Motor neuron (in vitro differentiated cells): ENCODE measurements around the gene SDR42E2. TPM values are rescaled to one million over a fixed set of nuclear protein-coding genes. Genes with fewer than 3 reads are reported as not detected.

Source experiments
- ATAC-seq, 8 experiments: fragments of 200-7000 bp; cut with Tn5 transposase; replicated peaks in 6 of 8; 2 replicates each; pipeline ENCODE4 v1.8.0; 2021; ENCODE audit warnings: mild to moderate bottlenecking in 8 of 8, moderate library complexity in 8 of 8
- H3K27ac ChIP-seq, 2 donors: fragments of 250-450 bp; sonication (Bioruptor Pico); 2 replicates each; pipeline ENCODE4 v1.9.0; 2021; ENCODE audit warnings: antibody characterized with exemption in 2 of 2, mild to moderate bottlenecking in 2 of 2, moderate library complexity in 1 of 2
- H3K4me1 ChIP-seq, 2 donors: fragments of 250-450 bp; sonication (Bioruptor Pico); replicated peaks in 1 of 2; 2 replicates each; pipeline ENCODE4 v1.6.1; 2021; ENCODE audit warnings: antibody characterized with exemption in 2 of 2, mild to moderate bottlenecking in 2 of 2, moderate library complexity in 1 of 2
- H3K4me3 ChIP-seq, 5 donors: fragments of 250-450 bp; sonication (Bioruptor Pico); 2 replicates each; pipeline ENCODE4 v1.9.0; 2021; ENCODE audit warnings: antibody characterized with exemption in 5 of 5, mild to moderate bottlenecking in 5 of 5, moderate library complexity in 4 of 5
- WGBS, 10 experiments: fragments of 450-650 bp; shearing (Covaris generic); methylation state at CpG; one replicate each; pipeline ENCODE4 v1.0.0; 2022; 5-methylcytosine and 5-hydroxymethylcytosine counted together
- in situ Hi-C, 9 experiments: fragments of 400-800 bp; cut with MboI; loops; one replicate each; pipeline ENCODE4 v1.15.0; 2021; ENCODE audit warnings: low sequenced_read_pairs in 9 of 9, low pct_unique_long_range_greater_than_20kb in 2 of 9; ENCODE audit not compliant: unreplicated experiment in 9 of 9
- total RNA-seq, 8 experiments: library from RNA; unstranded; fragments of 300-600 nt; gene quantifications; 2 replicates each; pipeline versions ENCODE4 v1.2.3 to v1.2.4, GENCODE V29; 2022

SDR42E2 gene
- total RNA-seq, 8 experiments from 2014 or later: 0.05 to 0.81 (median 0.17) TPM

GRCh38 chr16:22188267-22188594, 25.9 kb downstream of the SDR42E2 start:
- peaks cover 10 to 20% of the 10 kb centered on the region in 2 donors for H3K4me1 ChIP-seq
- no peak overlapping the region for H3K4me3 ChIP-seq
- in situ Hi-C loops: loop anchor here in 4 of 9 experiments (5.0 to 25.0 kb wide), 4 partner anchors 93 to 186 kb away; partner anchors contain the start of genes PDZD9 (in 3 of the 4), MOSMO (in 2 of the 4) and VWA3A (in 1 of the 4)
- ATAC-seq: no peak
- no peak overlapping the region for H3K27ac ChIP-seq
- WGBS, 10 experiments: 30 to 100% (median 90%) methylated on average over 1 to 2 of the region's 2 CpGs; no CpG with 5 or more reads in 2 of the 10 experiments

GRCh38 chr16:22188595-22189442, 26.5 kb downstream of the SDR42E2 start:
- ATAC-seq: peak in 3 of 8 experiments; percentile 0 to 2 (median 1)
- peak overlapping the region in 1 of 5 donors; percentile 80 for H3K4me3 ChIP-seq
- peaks cover 10 to 20% of the 10 kb centered on the region in 2 donors for H3K4me1 ChIP-seq
- in situ Hi-C loops: loop anchor here in 4 of 9 experiments (5.0 to 25.0 kb wide), 4 partner anchors 94 to 187 kb away; partner anchors contain the start of genes PDZD9 (in 3 of the 4), MOSMO (in 2 of the 4) and VWA3A (in 1 of the 4)
- peak overlapping the region; percentile 69 to 70 for H3K27ac ChIP-seq
- WGBS, 10 experiments: 0 to 100% (median 37%) methylated on average over 1 to 5 of the region's 8 CpGs; no CpG with 5 or more reads in 2 of the 10 experiments

GRCh38 chr16:22189473-22190080, 27.3 kb downstream of the SDR42E2 start:
- Histone ChIP-seq H3K4me3 (peak overlapping the region; percentile 49 to 80 (median 54)), H3K27ac (peak overlapping the region; percentile 69 to 70), H3K4me1 (peaks cover 10 to 20% of the 10 kb centered on the region in 2 donors)
- in situ Hi-C loops: loop anchor here in 4 of 9 experiments (5.0 to 25.0 kb wide), 4 partner anchors 95 to 187 kb away; partner anchors contain the start of genes PDZD9 (in 3 of the 4), MOSMO (in 2 of the 4) and VWA3A (in 1 of the 4)
- no peak for ATAC-seq
- WGBS, 10 experiments: 0 to 20% (median 13%) methylated on average over 1 to 16 of the region's 18 CpGs; no CpG with 5 or more reads in 3 of the 10 experiments

GRCh38 chr16:22190081-22190775, 27.9 kb downstream of the SDR42E2 start:
- Histone ChIP-seq H3K4me1 (peaks cover 10 to 20% of the 10 kb centered on the region in 2 donors), H3K4me3 (peak overlapping the region; percentile 49 to 80 (median 54)), H3K27ac (peak overlapping the region; percentile 69 to 70)
- in situ Hi-C loops: loop anchor here in 1 of 9 experiments (25.0 kb wide), 1 partner anchor 178 kb away; the partner anchor contains the start of genes MOSMO and PDZD9
- WGBS, 10 experiments: 0% methylated on average over 4 to 8 of the region's 72 CpGs; no CpG with 5 or more reads in 7 of the 10 experiments
- peak; percentile 52 to 81 (median 78) for ATAC-seq

GRCh38 chr16:22190776-22191531, 28.6 kb downstream of the SDR42E2 start:
- peak overlapping the region; percentile 49 to 80 (median 54) for H3K4me3 ChIP-seq
- H3K4me1 ChIP-seq: peaks cover 10 to 20% of the 10 kb centered on the region in 2 donors
- 0 to 8% (median 0%) methylated on average over 1 to 3 of the region's 43 CpGs; no CpG with 5 or more reads in 6 of the 10 experiments for WGBS, 10 experiments
- H3K27ac ChIP-seq: peak overlapping the region; percentile 94 to 95
- peak; percentile 54 to 74 (median 72) for ATAC-seq
- in situ Hi-C loops: loop anchor here in 1 of 9 experiments (25.0 kb wide), 1 partner anchor 179 kb away; the partner anchor contains the start of genes MOSMO and PDZD9

GRCh38 chr16:22191532-22192260, 29.4 kb downstream of the SDR42E2 start:
- Histone ChIP-seq H3K27ac (peak overlapping the region; percentile 94 to 95), H3K4me3 (peak overlapping the region; percentile 49 to 80 (median 54)), H3K4me1 (peaks cover 10 to 20% of the 10 kb centered on the region in 2 donors)
- WGBS, 10 experiments: 1 to 73% (median 18%) methylated on average over 1 to 9 of the region's 9 CpGs
- in situ Hi-C loops: loop anchor here in 1 of 9 experiments (25.0 kb wide), 1 partner anchor 179 kb away; the partner anchor contains the start of genes MOSMO and PDZD9
- ATAC-seq: no peak

- 3 to 100% (median 62%) methylated on average over 1 to 14 of the region's 16 CpGs for WGBS, 10 experiments
- Histone ChIP-seq H3K4me3 (peak overlapping the region; percentile 49 to 80 (median 54)), H3K4me1 (peaks cover 10 to 20% of the 10 kb centered on the region in 2 donors), H3K27ac (peak overlapping the region; percentile 18 to 95)
- ATAC-seq: peak in 3 of 8 experiments; percentile 5 to 14 (median 11)
- in situ Hi-C loops: loop anchor here in 1 of 9 experiments (25.0 kb wide), 1 partner anchor 180 kb away; the partner anchor contains the start of genes MOSMO and PDZD9
These were observed 30.2 kb downstream of the SDR42E2 start for GRCh38 chr16:22192261-22193062.

- no peak overlapping the region for H3K27ac ChIP-seq
- no peak for ATAC-seq
- H3K4me1 ChIP-seq: peaks cover 10 to 20% of the 10 kb centered on the region in 2 donors
- 83 to 100% (median 97%) methylated on average over 1 to 2 of the region's 2 CpGs; no CpG with 5 or more reads in 4 of the 10 experiments for WGBS, 10 experiments
- H3K4me3 ChIP-seq: no peak overlapping the region
- in situ Hi-C loops: loop anchor here in 1 of 9 experiments (25.0 kb wide), 1 partner anchor 181 kb away; the partner anchor contains the start of genes MOSMO and PDZD9
These were observed 30.7 kb downstream of the SDR42E2 start for GRCh38 chr16:22193063-22193411.

- Histone ChIP-seq H3K4me3 (no peak overlapping the region), H3K4me1 (peaks cover 0 to 13% of the 10 kb centered on the region in 2 donors), H3K27ac (no peak overlapping the region)
- in situ Hi-C loops: loop anchor here in 1 of 9 experiments (25.0 kb wide), 1 partner anchor 183 kb away; the partner anchor contains the start of genes MOSMO and PDZD9
- WGBS, 10 experiments: 0 to 89% (median 61%) methylated on average over 1 to 5 of the region's 9 CpGs; no CpG with 5 or more reads in 2 of the 10 experiments
- no peak for ATAC-seq
These were observed 32.6 kb downstream of the SDR42E2 start for GRCh38 chr16:22194707-22195444.

- H3K4me1 ChIP-seq: peaks cover 0 to 13% of the 10 kb centered on the region in 2 donors
- H3K27ac ChIP-seq: no peak overlapping the region
- no peak for ATAC-seq
- peak overlapping the region in 2 of 5 donors; percentile 50 to 51 for H3K4me3 ChIP-seq
- in situ Hi-C loops: loop anchor here in 1 of 9 experiments (25.0 kb wide), 1 partner anchor 183 kb away; the partner anchor contains the start of genes MOSMO and PDZD9
These were observed 33.1 kb downstream of the SDR42E2 start for GRCh38 chr16:22195445-22195694.
